ENCODE measurements around the gene GABBR2.

GABBR2 gene

GRCh38 chr9:98255578-98256296 is 453.0 kb downstream of the GABBR2 start, which contains the start of gene TBC1D2:
TSS of gene TBC1D2 (minus strand) at chr9:98255649. CDS start at chr9:98255541, 108 bp downstream.
- DNase-seq (ENCODE audit: low spot score), result peak; percentile 97

GRCh38 chr9:98255061-98255577 is 453.6 kb downstream of the GABBR2 start:
- DNase-seq (ENCODE audit: low spot score), result no peak

- DNase-seq (ENCODE audit: low spot score), result no peak
Measured at GRCh38 chr9:98254228-98255060, 454.3 kb downstream of the GABBR2 start.

GRCh38 chr9:98253565-98253964 is 455.2 kb downstream of the GABBR2 start:
- DNase-seq (ENCODE audit: low spot score), result no peak

- no peak for DNase-seq (ENCODE audit: low spot score)
Measured at GRCh38 chr9:98251551-98251950, 457.2 kb downstream of the GABBR2 start.

- no peak for DNase-seq (ENCODE audit: low spot score)
Measured at GRCh38 chr9:98249771-98250170, 459.0 kb downstream of the GABBR2 start.

GRCh38 chr9:98248737-98249474 is 459.8 kb downstream of the GABBR2 start:
- no peak for DNase-seq (ENCODE audit: low spot score)

- no peak for DNase-seq (ENCODE audit: low spot score)
Measured at GRCh38 chr9:98247831-98248657, 460.7 kb downstream of the GABBR2 start.

GRCh38 chr9:98242426-98242825 is 466.3 kb downstream of the GABBR2 start:
- no peak for DNase-seq (ENCODE audit: low spot score)

- no peak for DNase-seq (ENCODE audit: low spot score)
Measured at GRCh38 chr9:98241357-98242300, 467.1 kb downstream of the GABBR2 start.

- DNase-seq (ENCODE audit: low spot score), result no peak
Measured at GRCh38 chr9:98240475-98240874, 468.3 kb downstream of the GABBR2 start.

All from left forelimb (tissue), 1 donor.